DMS79 (cell line): ENCODE results near the gene HIVEP2.

Experiments used
- DNase-seq: peaks from one replicate; lab custom pipeline; 2025; lab: John Stamatoyannopoulos, UW

HIVEP2 gene

GRCh38 chr6:142843361-142843760 lies 101.6 kb downstream of the HIVEP2 start:
- no peak for DNase-seq

DNA sequence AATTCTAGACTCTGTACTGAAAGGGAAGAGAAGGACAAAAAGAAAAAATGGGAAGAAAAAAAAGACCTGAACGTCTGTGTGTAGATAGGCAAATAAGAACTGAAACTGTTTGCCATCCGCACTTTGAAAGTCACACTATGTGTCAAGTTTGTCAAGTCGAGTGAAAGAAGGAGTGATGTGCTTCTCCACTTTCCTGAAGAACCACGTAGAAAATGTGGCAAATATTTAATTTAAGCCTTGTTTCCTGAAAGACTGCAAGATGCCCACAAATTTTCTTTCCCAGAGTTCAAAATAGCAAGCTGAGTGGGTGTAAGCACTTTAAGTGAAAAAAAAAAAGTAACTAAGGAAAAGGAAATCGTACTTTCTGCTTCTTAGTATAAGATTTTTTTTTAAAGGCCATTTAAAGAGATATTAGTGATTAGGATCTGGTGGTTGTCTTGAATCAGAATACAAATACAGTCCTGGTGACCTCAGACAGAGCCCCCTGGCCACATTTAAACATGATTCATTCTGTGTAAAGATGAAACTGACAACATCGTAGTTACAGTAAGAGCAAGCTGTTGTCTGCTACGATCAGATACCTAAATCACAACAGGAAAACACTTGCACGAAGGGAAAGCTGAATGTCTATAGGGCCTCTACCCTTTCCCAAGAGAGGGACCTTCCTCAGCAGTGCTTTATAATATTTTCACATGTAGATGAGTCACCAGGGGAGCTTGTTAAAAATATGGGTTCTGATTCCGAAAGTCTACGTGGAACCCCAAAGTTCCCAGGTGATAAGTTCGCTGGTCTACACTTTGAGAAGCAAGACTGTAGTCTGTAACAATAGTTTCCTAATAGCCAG lies 102.3 kb downstream of the HIVEP2 start:
- no peak for DNase-seq

GRCh38 chr6:142841915-142842314 lies 103.1 kb downstream of the HIVEP2 start:
- DNase-seq: no peak

DNA sequence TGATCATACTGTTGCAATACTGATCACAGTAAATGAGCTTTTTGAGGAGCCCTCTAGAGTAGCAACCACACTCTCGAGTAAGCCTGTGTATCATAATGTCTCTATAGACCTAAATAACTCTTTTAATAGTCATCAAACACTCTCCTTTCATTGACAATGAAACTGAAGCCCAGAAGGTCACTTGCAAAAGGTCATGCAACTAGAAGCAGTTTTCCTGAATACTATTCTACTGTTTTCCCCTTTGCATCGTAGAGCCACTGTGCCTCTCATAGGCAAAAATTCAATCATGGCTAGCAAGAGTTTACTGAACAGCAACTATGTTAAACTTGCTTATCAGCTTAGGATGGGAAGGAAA lies 105.3 kb downstream of the HIVEP2 start:
- DNase-seq: no peak

- DNase-seq: no peak
Observed at GRCh38 chr6:142838821-142839685, 105.9 kb downstream of the HIVEP2 start.

GRCh38 chr6:142835787-142836535 lies 109.0 kb downstream of the HIVEP2 start:
- no peak for DNase-seq

GRCh38 chr6:142834853-142835252 lies 110.1 kb downstream of the HIVEP2 start:
- no peak for DNase-seq

DNA sequence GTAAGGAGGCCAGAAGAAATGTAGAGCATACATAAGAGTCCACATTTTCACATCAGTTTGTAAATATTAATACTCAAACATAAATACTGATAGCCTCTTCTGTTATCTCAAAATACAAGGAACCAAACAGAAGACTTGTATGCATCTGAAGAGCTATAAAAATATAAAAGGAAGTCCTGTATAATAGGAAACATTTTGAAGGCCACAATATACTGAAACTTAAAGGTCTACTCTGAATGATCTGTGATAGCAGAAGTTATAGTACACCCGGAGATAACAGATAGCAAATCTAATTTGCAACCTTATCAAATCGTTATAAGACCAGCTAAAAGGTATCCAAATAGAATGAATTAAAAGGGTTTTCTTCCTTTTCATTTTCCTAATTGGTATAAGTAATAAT lies 111.2 kb downstream of the HIVEP2 start:
- DNase-seq: no peak

DNA sequence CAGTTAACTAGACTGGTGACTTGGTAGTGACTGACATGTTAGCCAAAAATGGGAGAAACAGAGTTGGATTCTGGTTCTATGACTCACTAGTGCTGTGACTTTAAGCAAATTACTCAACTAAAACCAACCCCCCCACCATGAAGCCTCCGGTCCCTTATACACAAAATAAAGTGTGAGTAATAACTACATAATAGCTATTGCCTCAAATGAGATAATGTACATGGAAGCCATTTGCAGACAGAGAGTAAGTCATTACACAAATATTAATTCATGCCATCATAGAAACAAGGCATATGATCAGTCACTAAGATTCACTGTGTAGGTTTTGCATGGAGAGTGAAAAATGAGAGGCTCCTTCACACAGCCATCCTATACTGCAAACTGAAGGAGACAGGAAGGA lies 111.9 kb downstream of the HIVEP2 start:
- no peak for DNase-seq

DNA sequence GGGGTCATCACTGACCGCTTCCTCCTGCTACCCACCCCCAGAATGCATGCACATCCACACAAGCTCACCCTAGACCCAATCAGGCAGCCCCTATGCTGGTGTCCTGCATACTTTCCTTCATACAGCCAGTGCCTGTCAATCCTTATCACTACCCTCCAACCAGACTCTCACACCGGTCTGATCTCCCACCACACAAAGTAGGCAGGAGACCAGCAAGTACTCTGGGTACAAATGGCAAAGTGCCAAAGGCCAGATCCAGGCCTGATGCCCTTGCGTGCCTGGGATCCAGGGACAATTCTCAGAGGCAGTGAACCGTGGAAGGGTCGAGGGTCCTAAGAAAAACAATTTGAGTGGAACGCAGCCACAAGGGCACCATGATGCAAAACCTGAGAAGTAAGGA lies 114.2 kb downstream of the HIVEP2 start:
- no peak for DNase-seq

DNA sequence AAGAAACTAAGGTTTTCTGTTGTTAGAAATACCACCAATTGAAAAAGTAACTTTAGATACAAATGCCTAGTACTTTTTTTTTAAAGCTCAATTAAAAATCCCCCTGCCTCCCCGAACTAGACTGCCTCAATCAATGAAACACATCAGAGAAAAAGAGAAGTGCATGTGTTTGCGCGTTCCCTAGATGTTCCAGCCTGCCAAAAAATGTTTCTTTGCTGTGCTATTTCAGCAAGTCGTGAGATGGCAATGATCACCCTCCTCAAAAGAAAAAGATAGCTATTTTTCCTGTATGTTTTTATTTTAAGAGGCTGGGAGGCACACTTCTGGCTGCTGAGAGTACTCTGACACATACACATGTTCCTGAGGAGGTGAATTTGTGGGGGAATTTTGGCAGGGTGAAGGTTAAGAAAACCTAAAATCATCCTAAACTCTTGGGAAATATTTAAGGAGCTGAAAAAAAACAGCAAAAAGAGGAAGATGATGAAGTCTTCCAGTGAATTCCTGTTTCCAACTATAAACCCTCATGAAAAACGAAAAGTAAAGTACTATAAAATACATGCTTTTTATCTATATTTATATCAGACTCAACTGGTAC lies 114.8 kb downstream of the HIVEP2 start:
- DNase-seq: no peak

DNA sequence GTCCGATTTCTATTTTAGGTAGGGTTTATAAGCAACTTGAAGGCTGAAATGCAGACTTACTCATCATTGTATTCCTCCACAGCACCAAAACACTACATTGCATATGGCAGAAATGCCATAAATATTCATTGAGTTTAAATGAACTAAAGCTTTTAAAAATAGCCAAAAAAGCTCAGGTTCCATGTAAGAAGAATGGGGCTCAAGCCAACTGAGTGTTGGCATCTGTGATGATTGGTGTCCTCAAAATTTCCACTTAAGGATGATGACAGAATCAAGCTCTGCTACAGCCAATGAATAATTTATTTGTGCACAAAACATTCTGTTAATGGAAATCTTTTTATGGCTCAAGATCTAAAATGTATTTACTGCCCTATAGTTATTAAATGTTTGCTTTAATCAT lies 115.4 kb downstream of the HIVEP2 start:
- DNase-seq: no peak

GRCh38 chr6:142827991-142828390 lies 117.0 kb downstream of the HIVEP2 start:
- no peak for DNase-seq

DNA sequence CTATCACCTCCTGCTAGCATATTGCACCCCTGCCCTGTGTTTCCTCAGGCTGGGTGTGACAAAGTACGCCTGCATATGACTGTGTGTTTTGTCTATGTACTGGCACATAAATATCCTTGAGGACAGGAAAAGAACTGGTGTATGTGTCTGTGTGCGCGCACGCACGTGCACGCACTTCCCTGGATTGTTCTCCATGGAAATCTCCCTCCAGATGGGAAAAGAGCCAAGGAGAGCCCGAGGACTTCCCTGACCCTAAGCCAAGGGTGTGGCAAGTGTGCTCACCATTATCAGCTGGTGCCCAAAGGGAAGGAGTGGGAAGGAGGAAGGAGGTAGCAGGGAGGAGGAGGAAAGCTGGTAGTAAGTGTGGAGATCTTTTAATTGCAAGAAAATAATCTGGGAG lies 117.6 kb downstream of the HIVEP2 start:
- DNase-seq: no peak

GRCh38 chr6:142825760-142826159 lies 119.2 kb downstream of the HIVEP2 start:
- no peak for DNase-seq

- DNase-seq: no peak
Observed at GRCh38 chr6:142824426-142824825, 120.5 kb downstream of the HIVEP2 start.

GRCh38 chr6:142823256-142823902 lies 121.6 kb downstream of the HIVEP2 start:
- DNase-seq: no peak

GRCh38 chr6:142822842-142823241 lies 122.1 kb downstream of the HIVEP2 start:
- DNase-seq: no peak

DNA sequence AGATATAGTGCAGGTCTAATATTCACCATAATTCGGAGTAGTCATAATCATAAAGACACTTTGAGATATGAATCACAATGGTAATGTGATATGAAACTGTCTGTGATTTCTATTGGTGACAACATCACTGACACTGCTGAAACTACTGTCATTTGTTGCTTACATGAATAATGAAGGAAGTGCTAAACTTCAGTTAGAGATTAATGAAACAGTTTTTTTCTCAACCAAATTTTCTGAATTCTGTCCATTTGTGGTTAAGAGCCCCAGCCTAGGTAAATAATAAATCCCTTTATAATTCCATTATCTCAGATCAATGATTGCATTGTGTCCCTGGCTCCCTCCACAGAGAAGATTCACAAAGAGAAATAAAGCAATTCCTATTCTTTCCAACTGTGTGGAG lies 122.6 kb downstream of the HIVEP2 start:
- DNase-seq: no peak

GRCh38 chr6:142821860-142822259 lies 123.1 kb downstream of the HIVEP2 start:
- no peak for DNase-seq

- no peak for DNase-seq
Observed at GRCh38 chr6:142821164-142821716, 123.7 kb downstream of the HIVEP2 start.
